ENCODE measurements around the gene RAB17.

The RAB17 gene

GRCh38 chr2:237628247-237629187 lies 38.0 kb upstream of the RAB17 start:
- Mint-ChIP-seq H3K9me3 (no peaks in the 10 kb centered on the region), H3K36me3 (no peaks in the 10 kb centered on the region), H3K27ac (no peak overlapping the region), H3K4me1 (no peaks in the 10 kb centered on the region), H3K4me3 (peak overlapping the region; percentile 61)
- DNase-seq (ENCODE audit: low spot score in 2 of 2) (no peak), ATAC-seq (no peak)

GRCh38 chr2:237627441-237628246 lies 37.1 kb upstream of the RAB17 start, which contains the start of gene LRRFIP1:
LRRFIP1 (plus strand) TSS chr2:237627587; CDS start chr2:237627645, 58 bp downstream.
- Mint-ChIP-seq H3K4me3 (peak within 1 kb of the TSS; percentile 61), H3K9me3 (no peaks in the 10 kb centered on the region), H3K36me3 (no peaks in the 10 kb centered on the region), H3K27ac (no peak within 1 kb of the TSS), H3K4me1 (no peaks in the 10 kb centered on the region)
- DNase-seq (ENCODE audit: low spot score in 2 of 2), result no peak
- ATAC-seq, result peak; percentile 55

GRCh38 chr2:237626813-237627440 lies 36.4 kb upstream of the RAB17 start:
- DNase-seq (ENCODE audit: low spot score in 2 of 2) (no peak), ATAC-seq (no peak)
- Mint-ChIP-seq H3K4me3 (peak overlapping the region; percentile 39), H3K4me1 (no peaks in the 10 kb centered on the region), H3K36me3 (no peaks in the 10 kb centered on the region), H3K9me3 (no peaks in the 10 kb centered on the region), H3K27ac (no peak overlapping the region)

GRCh38 chr2:237625777-237626176 lies 35.2 kb upstream of the RAB17 start:
- DNase-seq (ENCODE audit: low spot score in 2 of 2) (no peak), ATAC-seq (no peak)
- Mint-ChIP-seq H3K4me1 (no peaks in the 10 kb centered on the region), H3K4me3 (no peak overlapping the region), H3K27ac (no peak overlapping the region), H3K9me3 (no peaks in the 10 kb centered on the region), H3K36me3 (no peaks in the 10 kb centered on the region)

- no peak for DNase-seq (ENCODE audit: low spot score in 2 of 2)
- no peaks in the 10 kb centered on the region for H3K4me1 Mint-ChIP-seq
Measured at GRCh38 chr2:237625216-237625705, 34.7 kb upstream of the RAB17 start.

GRCh38 chr2:237624565-237624964 lies 34.0 kb upstream of the RAB17 start:
- Mint-ChIP-seq H3K9me3 (no peaks in the 10 kb centered on the region), H3K27ac (no peak overlapping the region), H3K4me1 (no peaks in the 10 kb centered on the region), H3K4me3 (no peak overlapping the region), H3K36me3 (no peaks in the 10 kb centered on the region)
- DNase-seq (ENCODE audit: low spot score in 2 of 2) (no peak), ATAC-seq (no peak)

More at GRCh38 chr2:237625216-237625705, 34.7 kb upstream of the RAB17 start:
- no peak overlapping the region for H3K4me3 Mint-ChIP-seq
- no peak for ATAC-seq
- no peaks in the 10 kb centered on the region for H3K36me3 Mint-ChIP-seq
- no peaks in the 10 kb centered on the region for H3K9me3 Mint-ChIP-seq
- no peak overlapping the region for H3K27ac Mint-ChIP-seq

GRCh38 chr2:237623428-237624403 lies 33.2 kb upstream of the RAB17 start:
- Mint-ChIP-seq H3K36me3 (no peaks in the 10 kb centered on the region), H3K4me3 (no peak overlapping the region), H3K9me3 (no peaks in the 10 kb centered on the region), H3K4me1 (no peaks in the 10 kb centered on the region), H3K27ac (no peak overlapping the region)
- ATAC-seq, result no peak
- no peak for DNase-seq (ENCODE audit: low spot score in 2 of 2)

- no peak overlapping the region for H3K27ac Mint-ChIP-seq
- no peaks in the 10 kb centered on the region for H3K4me1 Mint-ChIP-seq
- ATAC-seq (no peak), DNase-seq (ENCODE audit: low spot score in 2 of 2) (no peak)
- H3K36me3 Mint-ChIP-seq, result no peaks in the 10 kb centered on the region
- no peak overlapping the region for H3K4me3 Mint-ChIP-seq
- no peaks in the 10 kb centered on the region for H3K9me3 Mint-ChIP-seq
Measured at GRCh38 chr2:237618449-237618848, 27.9 kb upstream of the RAB17 start.

GRCh38 chr2:237617587-237617982 lies 27.1 kb upstream of the RAB17 start:
- Mint-ChIP-seq H3K27ac (no peak overlapping the region), H3K36me3 (no peaks in the 10 kb centered on the region), H3K4me3 (no peak overlapping the region), H3K9me3 (no peaks in the 10 kb centered on the region), H3K4me1 (no peaks in the 10 kb centered on the region)
- DNase-seq (ENCODE audit: low spot score in 2 of 2), result no peak
- ATAC-seq, result no peak

- H3K27ac Mint-ChIP-seq, result no peak overlapping the region
- H3K36me3 Mint-ChIP-seq, result no peaks in the 10 kb centered on the region
- DNase-seq (ENCODE audit: low spot score in 2 of 2), result no peak
- no peak overlapping the region for H3K4me3 Mint-ChIP-seq
- no peaks in the 10 kb centered on the region for H3K9me3 Mint-ChIP-seq
- no peaks in the 10 kb centered on the region for H3K4me1 Mint-ChIP-seq
- no peak for ATAC-seq
Measured at GRCh38 chr2:237616734-237617586, 26.4 kb upstream of the RAB17 start.

- H3K9me3 Mint-ChIP-seq, result no peaks in the 10 kb centered on the region
- no peak for DNase-seq (ENCODE audit: low spot score in 2 of 2)
- H3K27ac Mint-ChIP-seq, result peak overlapping the region; percentile 50
- no peaks in the 10 kb centered on the region for H3K36me3 Mint-ChIP-seq
- no peak for ATAC-seq
- no peaks in the 10 kb centered on the region for H3K4me1 Mint-ChIP-seq
- no peak overlapping the region for H3K4me3 Mint-ChIP-seq
Measured at GRCh38 chr2:237616373-237616733, 25.8 kb upstream of the RAB17 start.

GRCh38 chr2:237615631-237616249 lies 25.2 kb upstream of the RAB17 start:
- Mint-ChIP-seq H3K36me3 (no peaks in the 10 kb centered on the region), H3K4me3 (no peak overlapping the region), H3K4me1 (no peaks in the 10 kb centered on the region), H3K9me3 (no peaks in the 10 kb centered on the region), H3K27ac (peak overlapping the region; percentile 50)
- no peak for DNase-seq (ENCODE audit: low spot score in 2 of 2)
- no peak for ATAC-seq

GRCh38 chr2:237614151-237614720 lies 23.7 kb upstream of the RAB17 start:
- Mint-ChIP-seq H3K36me3 (no peaks in the 10 kb centered on the region), H3K9me3 (no peaks in the 10 kb centered on the region), H3K4me1 (no peaks in the 10 kb centered on the region), H3K27ac (no peak overlapping the region), H3K4me3 (no peak overlapping the region)
- DNase-seq (ENCODE audit: low spot score in 2 of 2) (no peak), ATAC-seq (no peak)

Data from stimulated activated effector memory CD8-positive, alpha-beta T cell treated with anti-CD3 and anti-CD28 coated beads, Interleukin-12 subunit alpha, Interleukin-12 subunit beta, amount 100 ng/mL, for 72 hours (primary cell).